ENCODE measurements around the gene POMGNT2. TPM values are rescaled to one million over a fixed set of nuclear protein-coding genes. Genes with fewer than 3 reads are reported as not detected.

Gene POMGNT2
- total RNA-seq, 1 donor from 2014 or later, result 14.5 TPM

- DNase-seq (ENCODE audit: low spot score in 2 of 2), result no peak
- Histone ChIP-seq H3K4me3 (no peak overlapping the region), H3K27ac (no peak overlapping the region), H3K4me1 (no peaks in the 10 kb centered on the region), H3K9me3 (no peaks in the 10 kb centered on the region), H3K36me3 (no peaks in the 10 kb centered on the region), H3K27me3 (no peaks in the 10 kb centered on the region)
- intact Hi-C loops (cut with DNase I), result no loop called here
- TF ChIP-seq CTCF (IDR thresholded peaks at IDR 0.05), result no peak
These were observed 26.3 kb upstream of the POMGNT2 start for GRCh38 chr3:43132193-43132592.

GRCh38 chr3:43128464-43128863 is 22.6 kb upstream of the POMGNT2 start:
- TF ChIP-seq CTCF (IDR thresholded peaks at IDR 0.05), result no peak
- Histone ChIP-seq H3K36me3 (no peaks in the 10 kb centered on the region), H3K4me1 (no peaks in the 10 kb centered on the region), H3K9me3 (peaks cover 0 to 13% of the 10 kb centered on the region in 2 donors), H3K27me3 (no peaks in the 10 kb centered on the region), H3K27ac (no peak overlapping the region), H3K4me3 (no peak overlapping the region)
- intact Hi-C loops (cut with DNase I), result no loop called here
- DNase-seq (ENCODE audit: low spot score in 2 of 2), result no peak

GRCh38 chr3:43126536-43126935 is 20.7 kb upstream of the POMGNT2 start:
- intact Hi-C loops (cut with DNase I), result no loop called here
- Histone ChIP-seq H3K4me1 (no peaks in the 10 kb centered on the region), H3K36me3 (no peaks in the 10 kb centered on the region), H3K27me3 (no peaks in the 10 kb centered on the region), H3K4me3 (no peak overlapping the region), H3K27ac (no peak overlapping the region), H3K9me3 (peaks cover 5 to 20% of the 10 kb centered on the region in 2 donors)
- no peak for DNase-seq (ENCODE audit: low spot score in 2 of 2)
- no peak for TF ChIP-seq CTCF (IDR thresholded peaks at IDR 0.05)

- no peak overlapping the region for H3K27ac ChIP-seq
- H3K36me3 ChIP-seq, result no peaks in the 10 kb centered on the region
- no peak for DNase-seq (ENCODE audit: low spot score in 2 of 2)
- H3K4me1 ChIP-seq, result no peaks in the 10 kb centered on the region
- TF ChIP-seq CTCF (IDR thresholded peaks at IDR 0.05), result no peak
- intact Hi-C loops (cut with DNase I), result no loop called here
- H3K4me3 ChIP-seq, result no peak overlapping the region
- H3K9me3 ChIP-seq, result peaks cover 5 to 20% of the 10 kb centered on the region in 2 donors
- no peaks in the 10 kb centered on the region for H3K27me3 ChIP-seq
These were observed 18.0 kb upstream of the POMGNT2 start for GRCh38 chr3:43123895-43124294.

GRCh38 chr3:43120937-43121336 is 15.1 kb upstream of the POMGNT2 start:
- H3K4me3 ChIP-seq, result no peak overlapping the region
- TF ChIP-seq CTCF (IDR thresholded peaks at IDR 0.05), result no peak
- H3K9me3 ChIP-seq, result peaks cover 5 to 20% of the 10 kb centered on the region in 2 donors
- H3K27ac ChIP-seq, result no peak overlapping the region
- no peak for DNase-seq (ENCODE audit: low spot score in 2 of 2)
- intact Hi-C loops (cut with DNase I), result no loop called here
- H3K4me1 ChIP-seq, result no peaks in the 10 kb centered on the region
- H3K27me3 ChIP-seq, result no peaks in the 10 kb centered on the region
- no peaks in the 10 kb centered on the region for H3K36me3 ChIP-seq

- no peak for TF ChIP-seq CTCF (IDR thresholded peaks at IDR 0.05)
- DNase-seq (ENCODE audit: low spot score in 2 of 2), result no peak
- intact Hi-C loops (cut with DNase I), result no loop called here
- no peaks in the 10 kb centered on the region for H3K4me1 ChIP-seq
- H3K4me3 ChIP-seq, result no peak overlapping the region
- H3K9me3 ChIP-seq, result no peaks in the 10 kb centered on the region
- no peaks in the 10 kb centered on the region for H3K27me3 ChIP-seq
- H3K36me3 ChIP-seq, result no peaks in the 10 kb centered on the region
- H3K27ac ChIP-seq, result no peak overlapping the region
These were observed 11.4 kb upstream of the POMGNT2 start for GRCh38 chr3:43117257-43117656.

All from ascending aorta (tissue), 2 donors.